ENCODE measurements around the gene NRG3.

The NRG3 gene

DNA sequence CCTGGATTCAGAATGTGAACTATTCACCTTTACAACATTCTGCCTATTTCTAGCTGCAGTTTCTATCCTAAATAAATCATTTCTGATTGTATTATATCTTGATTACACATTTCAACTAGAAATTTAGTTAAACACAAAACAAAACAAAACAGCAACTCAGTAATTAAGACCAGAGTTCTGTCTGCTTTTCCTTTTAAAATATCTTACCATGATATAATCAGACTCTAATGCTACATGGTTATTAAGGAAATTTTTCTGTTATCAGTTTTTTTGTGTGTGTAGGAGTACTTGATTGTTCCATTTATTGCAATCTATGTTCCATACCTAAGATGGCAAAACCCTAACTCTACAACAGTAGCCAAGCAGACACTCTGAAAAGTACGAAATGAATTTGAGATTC lies 663.3 kb downstream of the NRG3 start:
- H4K20me1 ChIP-seq (ENCODE audit: control insufficient read depth, insufficient read depth, low read depth, low read length) = no peaks in the 10 kb centered on the region
- H3K9me2 ChIP-seq (replicated peaks; ENCODE audit: control insufficient read depth, low read length) = no peaks in the 10 kb centered on the region
- H3K36me3 ChIP-seq (ENCODE audit: control insufficient read depth, low read length) = no peaks in the 10 kb centered on the region
- no peaks in the 10 kb centered on the region for H3K79me2 ChIP-seq (ENCODE audit: control insufficient read depth, low read length)
- no peaks in the 10 kb centered on the region for H3K9me3 ChIP-seq (ENCODE audit: control insufficient read depth, insufficient read depth, low read length)
- no peaks in the 10 kb centered on the region for H3K27me3 ChIP-seq (ENCODE audit: control insufficient read depth, low read length)
- TF ChIP-seq, protein P1, sequence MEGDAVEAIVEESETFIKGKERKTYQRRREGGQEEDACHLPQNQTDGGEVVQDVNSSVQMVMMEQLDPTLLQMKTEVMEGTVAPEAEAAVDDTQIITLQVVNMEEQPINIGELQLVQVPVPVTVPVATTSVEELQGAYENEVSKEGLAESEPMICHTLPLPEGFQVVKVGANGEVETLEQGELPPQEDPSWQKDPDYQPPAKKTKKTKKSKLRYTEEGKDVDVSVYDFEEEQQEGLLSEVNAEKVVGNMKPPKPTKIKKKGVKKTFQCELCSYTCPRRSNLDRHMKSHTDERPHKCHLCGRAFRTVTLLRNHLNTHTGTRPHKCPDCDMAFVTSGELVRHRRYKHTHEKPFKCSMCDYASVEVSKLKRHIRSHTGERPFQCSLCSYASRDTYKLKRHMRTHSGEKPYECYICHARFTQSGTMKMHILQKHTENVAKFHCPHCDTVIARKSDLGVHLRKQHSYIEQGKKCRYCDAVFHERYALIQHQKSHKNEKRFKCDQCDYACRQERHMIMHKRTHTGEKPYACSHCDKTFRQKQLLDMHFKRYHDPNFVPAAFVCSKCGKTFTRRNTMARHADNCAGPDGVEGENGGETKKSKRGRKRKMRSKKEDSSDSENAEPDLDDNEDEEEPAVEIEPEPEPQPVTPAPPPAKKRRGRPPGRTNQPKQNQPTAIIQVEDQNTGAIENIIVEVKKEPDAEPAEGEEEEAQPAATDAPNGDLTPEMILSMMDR (IDR thresholded peaks at IDR 0.05; ENCODE audit: low read depth, low read length, poor library complexity, severe bottlenecking) = no peak
- no peak for TF ChIP-seq EZH2phosphoT487 (IDR thresholded peaks at IDR 0.05; ENCODE audit: borderline replicate concordance, low read length)
- H3F3A ChIP-seq (ENCODE audit: control insufficient read depth, insufficient read depth) = no peaks in the 10 kb centered on the region
- no peak overlapping the region for H3K27ac ChIP-seq (ENCODE audit: low read depth, low read length)
- H3K4me2 ChIP-seq (ENCODE audit: low read length) = no peak overlapping the region
- H3K4me1 ChIP-seq (ENCODE audit: control insufficient read depth, low read length) = no peaks in the 10 kb centered on the region
- no peak overlapping the region for H3K4me3 ChIP-seq (ENCODE audit: low read length)

GRCh38 chr10:82543631-82544030 lies 668.6 kb downstream of the NRG3 start:
- no peaks in the 10 kb centered on the region for H3K36me3 ChIP-seq (ENCODE audit: control insufficient read depth, low read length)
- H3F3A ChIP-seq (ENCODE audit: control insufficient read depth, insufficient read depth) = no peaks in the 10 kb centered on the region
- no peak overlapping the region for H3K4me3 ChIP-seq (ENCODE audit: low read length)
- H3K27ac ChIP-seq (ENCODE audit: low read depth, low read length) = no peak overlapping the region
- H3K4me1 ChIP-seq (ENCODE audit: control insufficient read depth, low read length) = no peaks in the 10 kb centered on the region
- no peaks in the 10 kb centered on the region for H3K9me2 ChIP-seq (replicated peaks; ENCODE audit: control insufficient read depth, low read length)
- no peaks in the 10 kb centered on the region for H3K79me2 ChIP-seq (ENCODE audit: control insufficient read depth, low read length)
- no peaks in the 10 kb centered on the region for H3K27me3 ChIP-seq (ENCODE audit: control insufficient read depth, low read length)
- H3K9me3 ChIP-seq (ENCODE audit: control insufficient read depth, insufficient read depth, low read length) = 0 out of 2 replicates have a peak, but pooled peaks cover 3% of the 10 kb centered on the region
- H4K20me1 ChIP-seq (ENCODE audit: control insufficient read depth, insufficient read depth, low read depth, low read length) = no peaks in the 10 kb centered on the region
- H3K4me2 ChIP-seq (ENCODE audit: low read length) = no peak overlapping the region
- TF ChIP-seq, protein P1 (IDR thresholded peaks at IDR 0.05; ENCODE audit: low read depth, low read length, poor library complexity, severe bottlenecking) = no peak
- TF ChIP-seq EZH2phosphoT487 (IDR thresholded peaks at IDR 0.05; ENCODE audit: borderline replicate concordance, low read length) = no peak

DNA sequence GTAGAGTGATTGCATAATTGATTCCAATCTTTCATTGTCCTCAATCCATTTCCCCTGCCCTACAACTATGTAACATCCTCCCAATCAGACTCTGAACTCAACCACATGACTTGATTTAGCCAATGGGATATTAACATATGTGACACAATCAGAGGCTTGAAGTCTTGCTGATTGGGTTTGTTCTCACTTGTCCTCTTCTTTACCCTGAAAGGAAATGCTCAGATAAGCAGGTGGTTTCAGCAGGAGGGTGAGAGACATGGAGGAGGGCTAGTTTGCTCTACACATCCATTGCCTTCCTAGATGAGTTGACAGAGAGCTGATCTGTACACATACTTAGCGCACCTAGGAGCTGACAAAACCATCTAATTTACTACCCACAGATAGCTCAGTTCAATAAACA lies 669.4 kb downstream of the NRG3 start:
- H3F3A ChIP-seq (ENCODE audit: control insufficient read depth, insufficient read depth) = no peaks in the 10 kb centered on the region
- H3K4me1 ChIP-seq (ENCODE audit: control insufficient read depth, low read length) = no peaks in the 10 kb centered on the region
- no peak overlapping the region for H3K27ac ChIP-seq (ENCODE audit: low read depth, low read length)
- no peaks in the 10 kb centered on the region for H3K79me2 ChIP-seq (ENCODE audit: control insufficient read depth, low read length)
- H3K9me2 ChIP-seq (replicated peaks; ENCODE audit: control insufficient read depth, low read length) = no peaks in the 10 kb centered on the region
- H3K4me2 ChIP-seq (ENCODE audit: low read length) = no peak overlapping the region
- no peak overlapping the region for H3K4me3 ChIP-seq (ENCODE audit: low read length)
- H3K27me3 ChIP-seq (ENCODE audit: control insufficient read depth, low read length) = no peaks in the 10 kb centered on the region
- TF ChIP-seq, protein P1 (IDR thresholded peaks at IDR 0.05; ENCODE audit: low read depth, low read length, poor library complexity, severe bottlenecking) = no peak
- no peak for TF ChIP-seq EZH2phosphoT487 (IDR thresholded peaks at IDR 0.05; ENCODE audit: borderline replicate concordance, low read length)
- H3K9me3 ChIP-seq (ENCODE audit: control insufficient read depth, insufficient read depth, low read length) = 0 out of 2 replicates have a peak, but pooled peaks cover 3% of the 10 kb centered on the region
- H4K20me1 ChIP-seq (ENCODE audit: control insufficient read depth, insufficient read depth, low read depth, low read length) = no peaks in the 10 kb centered on the region
- H3K36me3 ChIP-seq (ENCODE audit: control insufficient read depth, low read length) = no peaks in the 10 kb centered on the region

Data from DOHH2 (cell line).